Chondrocyte (in vitro differentiated cells): Measurements from ENCODE around the gene CXCR3. TPM values are rescaled to one million over a fixed set of nuclear protein-coding genes. Genes with fewer than 3 reads are reported as not detected.
A peak's percentile ranks its signal among the peaks of the same experiment; 100 is the strongest.
"Not testable (repeated sequence)": the region's sequence is repeated elsewhere in the genome, so short reads cannot be mapped to it uniquely, and the experiment has no call there.

ENCODE experiments used
- DNase-seq: peaks from one replicate; pipeline ENCODE4 v3.0.0; 2021; ENCODE audit warnings: mixed read lengths, low spot score
- H3K27ac Mint-ChIP-seq: one replicate; pipeline ENCODE4 v1.8.0; 2021; ENCODE audit warnings: mild to moderate bottlenecking, moderate library complexity, mixed read lengths; ENCODE audit not compliant: unreplicated experiment
- H3K27me3 Mint-ChIP-seq: 2 replicates; pipeline ENCODE4 v1.8.0; 2021; ENCODE audit warnings: low read depth, mixed read lengths
- H3K36me3 Mint-ChIP-seq: 2 replicates; pipeline ENCODE4 v1.8.0; 2021; ENCODE audit warnings: low read depth, mixed read lengths
- H3K4me1 Mint-ChIP-seq: 2 replicates; pipeline ENCODE4 v1.8.0; 2021; ENCODE audit warnings: low read depth, mild to moderate bottlenecking, mixed read lengths
- H3K4me3 Mint-ChIP-seq: one replicate; pipeline ENCODE4 v1.8.0; 2021; ENCODE audit warnings: mild to moderate bottlenecking, moderate library complexity, mixed read lengths; ENCODE audit not compliant: unreplicated experiment
- H3K9me3 Mint-ChIP-seq: 2 replicates; pipeline ENCODE4 v1.8.0; 2021; ENCODE audit warnings: low read depth, mixed read lengths
- CTCF ChIP-seq: fragments of 200-600 bp; sonication (generic); IDR thresholded peaks from 2 replicates; pipeline ENCODE4 v1.5.0; 2021; ENCODE audit warnings: antibody characterized with exemption, mild to moderate bottlenecking, moderate library complexity
- total RNA-seq: library from RNA; stranded (reverse); gene quantifications from 3 replicates; pipeline ENCODE4 v1.2.1, GENCODE V29; 2021

CXCR3 gene
- total RNA-seq, 1 donor from 2014 or later, result not detected

GRCh38 chrX:71603618-71604017 is 14.7 kb downstream of the CXCR3 start:
- Mint-ChIP-seq H3K36me3 (peaks cover 42% of the 10 kb centered on the region), H3K4me3 (no peak overlapping the region), H3K4me1 (peaks cover 4% of the 10 kb centered on the region), H3K27ac (peak overlapping the region; percentile 65), H3K9me3 (peaks cover 29% of the 10 kb centered on the region), H3K27me3 (no peaks in the 10 kb centered on the region)
- DNase-seq, result no peak
- no peak for TF ChIP-seq CTCF

GRCh38 chrX:71599965-71600364 is 18.3 kb downstream of the CXCR3 start:
- Mint-ChIP-seq H3K36me3 (peaks cover 40% of the 10 kb centered on the region), H3K27ac (no peak overlapping the region), H3K4me1 (peaks cover 4% of the 10 kb centered on the region), H3K9me3 (peaks cover 24% of the 10 kb centered on the region), H3K27me3 (no peaks in the 10 kb centered on the region), H3K4me3 (no peak overlapping the region)
- no peak for DNase-seq
- no peak for TF ChIP-seq CTCF

GRCh38 chrX:71593210-71593609 is 25.1 kb downstream of the CXCR3 start:
- not testable (repeated sequence) for H3K4me1 Mint-ChIP-seq, H3K4me3 Mint-ChIP-seq, H3K27me3 Mint-ChIP-seq, DNase-seq, H3K27ac Mint-ChIP-seq, H3K9me3 Mint-ChIP-seq
- H3K36me3 Mint-ChIP-seq, result peaks cover 12% of the 10 kb centered on the region

- H3K9me3 Mint-ChIP-seq, result peaks cover 6% of the 10 kb centered on the region
- H3K36me3 Mint-ChIP-seq, result peaks cover 2% of the 10 kb centered on the region
- no peak overlapping the region for H3K27ac Mint-ChIP-seq
- H3K4me3 Mint-ChIP-seq, result no peak overlapping the region
- no peaks in the 10 kb centered on the region for H3K4me1 Mint-ChIP-seq
- DNase-seq, result no peak
- TF ChIP-seq CTCF, result no peak
- no peaks in the 10 kb centered on the region for H3K27me3 Mint-ChIP-seq
Measured at GRCh38 chrX:71586929-71587328, 31.4 kb downstream of the CXCR3 start.

- peaks cover 11% of the 10 kb centered on the region for H3K36me3 Mint-ChIP-seq
- H3K9me3 Mint-ChIP-seq, result peaks cover 5% of the 10 kb centered on the region
- H3K27ac Mint-ChIP-seq, result peak overlapping the region; percentile 2
- DNase-seq, result no peak
- no peaks in the 10 kb centered on the region for H3K27me3 Mint-ChIP-seq
- TF ChIP-seq CTCF, result no peak
- no peak overlapping the region for H3K4me3 Mint-ChIP-seq
- no peaks in the 10 kb centered on the region for H3K4me1 Mint-ChIP-seq
Measured at GRCh38 chrX:71581210-71581609, 37.1 kb downstream of the CXCR3 start.

- H3K9me3 Mint-ChIP-seq, result no peaks in the 10 kb centered on the region
- peaks cover 12% of the 10 kb centered on the region for H3K36me3 Mint-ChIP-seq
- no peak for TF ChIP-seq CTCF
- H3K27me3 Mint-ChIP-seq, result no peaks in the 10 kb centered on the region
- no peak overlapping the region for H3K4me3 Mint-ChIP-seq
- no peak for DNase-seq
- no peaks in the 10 kb centered on the region for H3K4me1 Mint-ChIP-seq
- peak overlapping the region; percentile 61 for H3K27ac Mint-ChIP-seq
Measured at GRCh38 chrX:71579990-71580380, 38.3 kb downstream of the CXCR3 start.
